ENCODE data around the gene PLEKHG4B. TPM values are rescaled to one million over a fixed set of nuclear protein-coding genes. Genes with fewer than 3 reads are reported as not detected.
"Not testable (repeated sequence)": the region's sequence is repeated elsewhere in the genome, so short reads cannot be mapped to it uniquely, and the experiment has no call there.

Gene PLEKHG4B
- total RNA-seq, 2 donors from 2014 or later, result 0.05 to 0.17 TPM

DNA sequence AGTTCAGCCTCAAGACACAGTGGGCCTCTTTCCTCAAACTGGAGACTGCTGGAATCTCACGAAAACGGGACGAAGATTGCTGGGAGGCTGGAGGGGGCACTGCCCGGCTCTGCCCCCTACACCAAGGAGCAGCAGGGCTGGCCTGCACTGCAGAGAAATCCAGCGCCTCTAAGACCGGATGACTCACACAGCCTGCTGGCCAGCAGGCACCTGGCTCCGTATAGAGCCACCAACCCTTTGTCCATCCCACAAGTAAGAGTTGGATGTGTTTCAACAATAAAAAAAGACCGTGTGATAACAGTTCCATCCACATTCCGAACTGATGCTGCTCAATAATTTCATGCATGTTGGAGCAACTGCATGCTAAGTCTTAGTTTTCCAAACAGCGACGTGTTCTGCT, 114.4 kb downstream of the PLEKHG4B start:
- H3K27me3 ChIP-seq, result no peaks in the 10 kb centered on the region
- no peaks in the 10 kb centered on the region for H3K36me3 ChIP-seq
- TF ChIP-seq, protein P1, sequence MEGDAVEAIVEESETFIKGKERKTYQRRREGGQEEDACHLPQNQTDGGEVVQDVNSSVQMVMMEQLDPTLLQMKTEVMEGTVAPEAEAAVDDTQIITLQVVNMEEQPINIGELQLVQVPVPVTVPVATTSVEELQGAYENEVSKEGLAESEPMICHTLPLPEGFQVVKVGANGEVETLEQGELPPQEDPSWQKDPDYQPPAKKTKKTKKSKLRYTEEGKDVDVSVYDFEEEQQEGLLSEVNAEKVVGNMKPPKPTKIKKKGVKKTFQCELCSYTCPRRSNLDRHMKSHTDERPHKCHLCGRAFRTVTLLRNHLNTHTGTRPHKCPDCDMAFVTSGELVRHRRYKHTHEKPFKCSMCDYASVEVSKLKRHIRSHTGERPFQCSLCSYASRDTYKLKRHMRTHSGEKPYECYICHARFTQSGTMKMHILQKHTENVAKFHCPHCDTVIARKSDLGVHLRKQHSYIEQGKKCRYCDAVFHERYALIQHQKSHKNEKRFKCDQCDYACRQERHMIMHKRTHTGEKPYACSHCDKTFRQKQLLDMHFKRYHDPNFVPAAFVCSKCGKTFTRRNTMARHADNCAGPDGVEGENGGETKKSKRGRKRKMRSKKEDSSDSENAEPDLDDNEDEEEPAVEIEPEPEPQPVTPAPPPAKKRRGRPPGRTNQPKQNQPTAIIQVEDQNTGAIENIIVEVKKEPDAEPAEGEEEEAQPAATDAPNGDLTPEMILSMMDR (IDR thresholded peaks at IDR 0.05), result no peak
- H3K4me1 ChIP-seq, result no peaks in the 10 kb centered on the region
- no peak overlapping the region for H3K4me3 ChIP-seq
- DNase-seq, result no peak
- intact Hi-C loops (cut with DNase I), result no loop called here
- H3K9ac ChIP-seq (ENCODE audit: low read depth in 2 of 2, low read length in 2 of 2), result no peak overlapping the region
- H3K9me3 ChIP-seq, result no peaks in the 10 kb centered on the region
- H3K27ac ChIP-seq, result no peak overlapping the region

DNA sequence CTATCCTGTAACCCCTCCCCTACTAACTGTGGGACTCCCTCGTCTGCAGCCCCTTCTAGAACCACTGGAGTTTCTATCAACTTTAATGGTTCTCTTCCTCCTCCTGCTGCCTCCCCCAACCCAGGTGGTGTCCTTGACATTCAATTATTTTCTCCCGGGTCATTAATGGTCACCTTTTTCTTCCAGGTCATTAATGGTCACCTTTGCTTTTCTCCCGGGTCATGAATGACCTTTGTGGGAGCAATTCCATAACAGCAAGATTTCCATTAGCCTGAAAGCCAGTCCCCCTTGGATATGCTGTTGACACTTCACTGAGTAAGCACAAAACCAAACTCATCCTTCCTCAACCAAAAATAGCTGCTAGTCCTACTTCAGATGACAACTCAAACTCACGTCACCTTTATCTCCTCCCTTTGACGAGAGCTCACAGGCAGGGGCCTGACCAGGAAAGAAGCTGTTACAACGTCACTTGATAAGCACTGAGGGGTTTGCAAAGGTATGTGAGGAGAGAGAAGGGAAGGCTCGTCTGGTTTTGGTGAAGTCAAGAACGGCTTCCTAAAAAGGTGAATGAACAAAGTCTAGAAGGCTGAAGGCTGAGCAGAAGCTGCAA, 115.1 kb downstream of the PLEKHG4B start:
- H3K36me3 ChIP-seq, result no peaks in the 10 kb centered on the region

DNA sequence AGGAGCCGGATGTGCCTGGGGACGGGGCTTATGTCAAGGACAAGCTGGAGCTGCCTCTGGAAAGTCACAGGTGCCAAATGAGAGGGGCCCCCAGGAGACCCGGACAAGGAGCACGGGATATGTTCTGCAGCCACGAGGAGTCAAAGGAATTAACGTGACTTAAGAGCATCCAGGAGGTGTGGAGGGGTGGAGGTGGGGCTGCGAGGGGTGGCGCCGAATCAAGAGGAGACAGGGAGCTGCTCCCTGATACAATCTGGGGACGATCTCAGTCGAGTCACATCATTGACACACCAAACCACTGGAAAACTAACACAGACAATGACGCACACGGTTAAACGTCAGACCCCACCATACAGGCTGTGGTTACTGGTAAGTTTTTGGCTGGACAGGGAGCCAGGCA, 115.6 kb downstream of the PLEKHG4B start:
- Histone ChIP-seq H3K27me3 (no peaks in the 10 kb centered on the region), H3K4me3 (no peak overlapping the region), H3K27ac (no peak overlapping the region), H3K4me1 (no peaks in the 10 kb centered on the region), H3K9me3 (no peaks in the 10 kb centered on the region), H3K9ac (ENCODE audit: low read depth in 2 of 2, low read length in 2 of 2) (no peak overlapping the region), H3K36me3 (no peaks in the 10 kb centered on the region)
- TF ChIP-seq, protein P1 (IDR thresholded peaks at IDR 0.05), result no peak
- intact Hi-C loops (cut with DNase I), result no loop called here
- no peak for DNase-seq

More for the DNA sequence above, 115.1 kb downstream of the PLEKHG4B start:
- DNase-seq, result no peak
- Histone ChIP-seq H3K4me3 (no peak overlapping the region), H3K27ac (no peak overlapping the region), H3K27me3 (no peaks in the 10 kb centered on the region), H3K4me1 (no peaks in the 10 kb centered on the region), H3K9ac (ENCODE audit: low read depth in 2 of 2, low read length in 2 of 2) (no peak overlapping the region), H3K9me3 (no peaks in the 10 kb centered on the region)
- TF ChIP-seq, protein P1 (IDR thresholded peaks at IDR 0.05), result no peak
- intact Hi-C loops (cut with DNase I), result no loop called here

DNA sequence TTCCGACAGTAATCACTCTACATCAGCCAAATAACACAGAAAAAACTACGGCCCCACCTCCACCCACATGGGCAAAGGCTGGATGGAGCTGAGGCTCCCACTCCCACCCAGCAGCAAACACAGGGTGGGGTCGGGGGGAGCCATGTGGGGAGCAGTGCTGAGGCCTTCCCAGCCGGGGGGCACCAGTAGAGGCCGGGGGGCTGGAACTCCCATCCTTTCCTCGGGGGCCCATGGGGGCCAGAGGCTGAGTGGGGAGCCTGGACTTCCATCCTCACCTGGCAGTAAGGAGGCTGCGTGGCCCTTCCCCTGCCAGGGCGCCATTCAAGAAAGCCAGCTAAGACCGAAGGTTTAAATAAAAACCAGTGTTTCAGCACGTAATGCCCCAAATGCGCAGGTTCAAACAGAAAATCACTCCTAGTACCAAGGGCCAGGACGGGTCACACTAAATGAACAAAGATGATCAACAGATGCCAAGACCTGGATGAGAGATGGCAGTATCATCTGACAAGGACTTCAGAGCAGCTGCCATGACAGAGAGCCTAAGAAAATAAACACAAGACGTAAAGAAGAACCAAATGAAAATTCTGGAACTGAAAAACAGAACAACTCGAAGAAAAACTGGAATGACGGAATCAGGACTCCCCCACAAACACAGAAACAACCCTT, 116.6 kb downstream of the PLEKHG4B start:
- H3K9me3 ChIP-seq, result no peaks in the 10 kb centered on the region
- TF ChIP-seq, protein P1 (IDR thresholded peaks at IDR 0.05), result no peak

DNA sequence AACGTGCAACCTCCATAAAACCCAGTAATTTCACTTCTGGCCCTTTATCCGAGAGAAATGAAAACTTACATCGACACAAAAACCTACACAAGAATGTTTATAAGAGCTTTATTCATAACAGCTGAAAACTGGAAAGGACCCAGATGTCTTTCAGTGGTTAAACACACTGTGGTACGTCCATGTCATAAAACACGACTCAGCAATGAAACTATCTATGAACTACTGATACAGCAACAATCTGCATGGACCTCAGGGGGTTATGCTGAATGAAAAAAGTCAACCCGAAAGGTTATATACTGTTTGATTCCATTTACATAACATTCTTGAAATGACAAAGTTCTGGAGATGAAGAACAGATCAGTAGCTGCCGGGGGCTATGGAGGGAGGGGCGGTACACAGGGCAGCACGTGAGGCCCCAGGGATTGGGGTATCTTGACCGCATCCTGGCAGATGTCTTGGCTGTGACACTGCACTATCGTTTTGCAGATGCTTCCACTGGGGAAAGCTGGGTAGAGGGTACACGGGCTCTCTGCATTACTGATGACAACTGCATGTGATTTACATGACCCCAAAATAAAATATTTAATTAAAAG, 121.9 kb downstream of the PLEKHG4B start:
- TF ChIP-seq, protein P1 (IDR thresholded peaks at IDR 0.05), result no peak
- Histone ChIP-seq H3K9ac (ENCODE audit: low read depth in 2 of 2, low read length in 2 of 2) (no peak overlapping the region), H3K9me3 (no peaks in the 10 kb centered on the region), H3K36me3 (no peaks in the 10 kb centered on the region), H3K27me3 (no peaks in the 10 kb centered on the region), H3K4me3 (no peak overlapping the region), H3K4me1 (no peaks in the 10 kb centered on the region), H3K27ac (no peak overlapping the region)
- no peak for DNase-seq
- intact Hi-C loops (cut with DNase I), result no loop called here

More for the DNA sequence above, 116.6 kb downstream of the PLEKHG4B start:
- no peak overlapping the region for H3K27ac ChIP-seq
- H3K4me1 ChIP-seq, result no peaks in the 10 kb centered on the region
- H3K4me3 ChIP-seq, result no peak overlapping the region
- intact Hi-C loops (cut with DNase I), result no loop called here
- no peaks in the 10 kb centered on the region for H3K36me3 ChIP-seq
- no peaks in the 10 kb centered on the region for H3K27me3 ChIP-seq
- no peak for DNase-seq
- H3K9ac ChIP-seq (ENCODE audit: low read depth in 2 of 2, low read length in 2 of 2), result no peak overlapping the region

DNA sequence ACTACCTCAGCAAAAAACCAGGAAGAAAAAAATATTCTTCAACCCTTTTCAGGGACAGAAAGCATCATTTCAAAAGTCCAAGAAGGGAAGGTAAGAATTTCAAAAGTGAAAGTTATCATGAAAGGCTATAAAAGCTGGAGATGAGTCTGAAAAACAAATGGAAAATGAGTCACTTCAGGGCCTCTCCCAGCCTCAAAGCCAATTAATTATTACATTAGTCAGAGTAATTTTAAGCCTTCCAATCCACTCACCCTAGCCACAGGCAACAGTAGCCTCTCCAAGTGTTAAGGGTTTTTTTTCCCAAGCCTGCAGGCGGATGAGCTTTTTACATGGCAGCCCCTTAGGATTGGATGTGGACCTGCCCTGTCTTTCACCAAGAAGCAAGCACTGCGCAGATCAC, 123.3 kb downstream of the PLEKHG4B start:
- H3K4me3 ChIP-seq; H3K4me1 ChIP-seq; H3K27me3 ChIP-seq; H3K27ac ChIP-seq; H3K36me3 ChIP-seq; H3K9ac ChIP-seq (ENCODE audit: low read depth in 2 of 2, low read length in 2 of 2); H3K9me3 ChIP-seq; DNase-seq; intact Hi-C loops (cut with DNase I): not testable (repeated sequence)

DNA sequence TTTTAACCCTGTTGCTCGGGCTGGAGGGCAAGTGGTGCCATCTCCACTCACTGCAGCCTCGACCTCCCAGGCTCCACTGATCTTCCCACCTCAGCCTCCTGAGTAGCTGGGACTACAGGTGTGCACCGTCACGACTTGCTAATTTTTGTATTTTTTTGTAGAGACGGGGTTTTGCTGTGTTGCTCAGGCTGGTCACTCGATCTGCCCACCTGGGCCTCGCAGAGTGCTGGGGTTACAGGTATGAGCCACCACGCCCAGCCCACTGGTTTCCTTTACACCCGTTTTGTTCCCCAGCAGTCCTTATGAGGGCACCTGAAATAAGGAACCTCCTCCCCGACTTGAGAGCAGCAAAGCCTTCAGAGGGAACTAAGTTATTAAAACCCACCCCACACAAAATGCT, 124.1 kb downstream of the PLEKHG4B start:
- H3K9me3 ChIP-seq; H3K27me3 ChIP-seq; DNase-seq; H3K27ac ChIP-seq; H3K4me1 ChIP-seq; H3K4me3 ChIP-seq; H3K9ac ChIP-seq (ENCODE audit: low read depth in 2 of 2, low read length in 2 of 2); intact Hi-C loops (cut with DNase I); H3K36me3 ChIP-seq: not testable (repeated sequence)

All from colonic mucosa (tissue), 4 donors.